Measurements from ENCODE around the gene COL13A1.

COL13A1 gene

GRCh38 chr10:69847458-69847857, 45.8 kb downstream of the COL13A1 start:
- DNase-seq (ENCODE audit: low spot score): no peak

- no peak for DNase-seq (ENCODE audit: low spot score)
Observed at GRCh38 chr10:69847883-69848282, 46.2 kb downstream of the COL13A1 start.

DNA sequence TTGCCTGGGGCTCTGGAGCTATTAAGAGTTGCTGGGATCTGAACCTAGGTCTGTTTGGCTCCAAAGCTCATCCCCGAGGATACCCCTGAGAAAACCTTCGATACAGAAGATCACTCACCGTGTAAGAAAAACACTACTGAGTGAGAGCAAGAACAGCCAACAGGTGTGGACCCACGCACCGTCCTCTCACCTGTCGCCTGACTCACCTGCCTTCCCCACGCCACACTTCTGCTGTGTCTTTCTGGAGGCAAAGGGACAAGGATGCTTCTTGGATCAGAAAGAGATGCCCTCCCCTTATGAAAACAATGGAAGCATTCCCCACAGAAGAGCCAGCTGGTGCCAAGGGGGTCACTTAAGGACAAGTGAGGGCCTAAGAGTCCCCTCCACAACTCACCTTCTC, 46.7 kb downstream of the COL13A1 start:
- DNase-seq (ENCODE audit: low spot score): no peak

DNA sequence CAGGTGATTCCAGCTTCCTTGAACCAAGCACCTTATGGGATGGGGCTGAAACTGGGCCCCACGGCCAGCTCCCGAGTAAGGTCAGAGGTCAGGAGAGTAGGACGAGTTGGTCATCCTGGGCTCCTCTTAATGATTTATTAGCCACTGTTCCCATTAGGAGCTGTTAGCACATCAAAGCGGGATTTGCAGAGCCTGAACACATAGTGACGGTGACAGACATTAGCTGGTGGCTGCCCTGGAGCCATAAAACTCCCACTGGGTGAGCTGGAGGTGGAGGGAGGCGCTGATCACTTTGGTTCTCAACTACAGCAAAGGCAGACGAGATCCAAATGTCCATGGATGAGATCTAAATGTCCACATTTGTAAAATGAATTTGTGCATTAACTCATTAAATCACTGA, 48.1 kb downstream of the COL13A1 start:
- no peak for DNase-seq (ENCODE audit: low spot score)

GRCh38 chr10:69850440-69850839, 48.7 kb downstream of the COL13A1 start:
- DNase-seq (ENCODE audit: low spot score): no peak

GRCh38 chr10:69851306-69851705, 49.6 kb downstream of the COL13A1 start:
- DNase-seq (ENCODE audit: low spot score): no peak

DNA sequence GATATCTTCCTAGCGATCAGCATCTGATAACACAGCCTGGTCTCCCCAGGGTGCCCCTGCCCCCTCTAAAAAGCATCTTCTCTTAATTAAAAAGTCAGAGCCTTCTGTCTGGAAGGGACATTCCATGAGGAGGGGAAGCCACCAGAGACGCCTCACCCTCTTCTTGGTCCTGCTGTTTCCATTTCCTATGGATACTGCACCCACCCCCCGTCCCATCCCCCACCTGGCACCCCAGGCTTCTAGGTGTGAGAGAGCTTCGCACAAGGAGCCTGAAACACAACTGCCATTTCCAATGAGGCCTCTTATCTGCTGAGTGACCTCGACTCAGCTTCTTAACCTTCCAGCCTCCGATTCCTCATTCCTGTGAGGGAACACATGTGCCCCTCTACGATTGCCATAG, 51.4 kb downstream of the COL13A1 start:
- no peak for DNase-seq (ENCODE audit: low spot score)

DNA sequence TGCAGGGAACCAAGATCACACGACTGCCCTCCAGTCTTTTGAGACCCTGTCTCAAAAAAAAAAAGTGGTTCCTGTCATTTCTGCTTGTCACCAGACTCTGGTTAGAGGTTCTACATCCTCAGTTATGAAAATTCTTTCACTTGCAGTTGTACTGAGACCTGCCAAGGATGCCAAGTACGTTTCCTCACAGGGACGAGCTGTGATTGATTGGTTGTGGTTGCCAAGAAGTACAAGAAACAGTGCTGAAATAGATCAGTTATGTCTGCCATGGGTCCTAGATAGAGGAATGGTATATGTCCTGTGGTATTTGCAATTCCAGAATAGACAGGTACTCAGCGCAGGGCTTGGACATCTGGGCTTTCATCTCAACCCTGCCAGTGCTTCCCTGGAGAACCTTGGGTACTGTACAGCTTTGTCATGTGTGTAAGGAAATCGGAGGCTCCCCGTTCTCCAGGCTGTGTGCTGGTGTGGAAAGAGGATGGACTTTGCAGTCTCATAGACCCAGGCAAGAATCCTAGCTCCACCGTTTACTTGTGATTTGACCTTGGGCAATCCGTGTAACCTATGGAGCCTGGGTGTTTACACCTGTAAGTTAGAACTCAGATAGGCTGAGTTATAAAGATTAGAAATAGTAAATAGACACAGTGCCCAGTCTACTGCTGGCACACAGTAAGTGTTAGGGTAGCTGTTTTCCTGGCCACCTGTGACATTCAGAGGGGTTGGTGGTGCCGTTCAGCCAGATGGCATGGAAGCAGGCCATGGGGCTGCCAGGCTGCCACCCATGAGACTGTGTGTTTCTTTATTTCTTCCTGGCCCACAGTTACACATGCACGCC, 53.0 kb downstream of the COL13A1 start:
- no peak for DNase-seq (ENCODE audit: low spot score)

GRCh38 chr10:69855346-69856111, 53.8 kb downstream of the COL13A1 start:
- no peak for DNase-seq (ENCODE audit: low spot score)

DNA sequence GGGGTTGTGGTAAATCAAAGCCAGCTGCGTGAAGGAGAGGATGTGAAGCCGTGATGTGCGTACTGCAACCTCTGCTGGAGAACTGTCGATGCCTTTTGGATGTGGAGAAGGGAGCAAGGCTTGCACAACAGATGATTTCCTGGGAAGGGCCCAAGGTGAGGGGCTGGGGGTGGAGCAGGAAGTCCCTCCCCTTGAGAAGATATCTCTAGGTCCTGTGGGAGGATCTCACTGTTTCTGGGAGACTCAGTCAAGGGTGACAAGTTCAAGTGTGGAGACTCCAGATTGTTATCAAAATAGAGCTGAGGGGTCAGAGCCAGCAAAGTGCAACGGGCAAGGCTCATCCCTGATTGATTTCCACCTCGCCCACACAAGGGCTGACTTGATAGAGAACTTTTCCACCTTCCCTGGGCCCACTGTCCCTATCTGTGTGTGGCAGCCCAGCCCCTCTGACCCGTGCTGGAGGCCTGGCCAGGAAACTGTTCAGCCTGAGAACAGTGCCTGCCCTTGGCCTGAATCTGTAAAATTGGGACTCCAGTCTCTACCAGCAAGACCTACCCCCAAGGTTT, 55.0 kb downstream of the COL13A1 start:
- no peak for DNase-seq (ENCODE audit: low spot score)

DNA sequence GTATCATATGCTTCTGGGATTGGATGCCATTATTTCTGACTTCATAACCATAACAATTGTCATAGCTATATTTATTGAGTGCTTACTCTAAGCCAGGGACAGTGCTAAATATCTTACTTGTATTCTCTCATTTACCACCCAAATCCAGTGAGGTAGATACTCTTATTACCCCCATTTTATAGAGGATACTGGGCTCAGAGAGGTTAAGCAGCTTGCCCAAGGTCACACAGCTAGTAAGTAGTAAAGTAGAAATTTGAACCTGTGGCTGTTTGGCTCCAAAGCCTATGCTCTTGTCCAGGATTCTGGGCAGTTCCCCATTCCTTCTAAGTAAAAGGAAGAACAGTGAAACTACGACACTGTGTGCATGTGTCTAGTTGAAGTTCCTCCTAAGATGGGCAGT, 56.5 kb downstream of the COL13A1 start:
- DNase-seq (ENCODE audit: low spot score): no peak

DNA sequence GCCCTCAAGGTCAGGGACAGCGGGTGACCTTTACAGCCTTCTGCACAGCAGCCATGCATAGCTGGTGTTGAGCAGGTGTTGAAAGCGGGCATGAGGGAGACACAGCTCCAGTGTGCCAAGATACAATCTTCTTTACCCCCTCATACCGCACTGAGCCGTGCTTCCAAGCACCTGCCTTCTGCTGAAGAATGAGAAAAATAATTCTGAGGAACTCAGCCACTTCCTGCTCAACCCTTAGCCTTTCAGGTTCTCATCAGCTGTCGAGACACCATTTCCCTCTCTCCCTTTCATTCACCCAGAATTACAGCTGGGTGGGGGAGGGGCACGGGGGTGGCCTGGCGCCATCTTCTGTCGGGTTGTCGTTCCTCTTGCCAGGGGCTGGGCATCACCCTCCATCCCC, 58.6 kb downstream of the COL13A1 start:
- DNase-seq (ENCODE audit: low spot score): no peak

- DNase-seq (ENCODE audit: low spot score): no peak
Observed at GRCh38 chr10:69861251-69862240, 59.8 kb downstream of the COL13A1 start.

DNA sequence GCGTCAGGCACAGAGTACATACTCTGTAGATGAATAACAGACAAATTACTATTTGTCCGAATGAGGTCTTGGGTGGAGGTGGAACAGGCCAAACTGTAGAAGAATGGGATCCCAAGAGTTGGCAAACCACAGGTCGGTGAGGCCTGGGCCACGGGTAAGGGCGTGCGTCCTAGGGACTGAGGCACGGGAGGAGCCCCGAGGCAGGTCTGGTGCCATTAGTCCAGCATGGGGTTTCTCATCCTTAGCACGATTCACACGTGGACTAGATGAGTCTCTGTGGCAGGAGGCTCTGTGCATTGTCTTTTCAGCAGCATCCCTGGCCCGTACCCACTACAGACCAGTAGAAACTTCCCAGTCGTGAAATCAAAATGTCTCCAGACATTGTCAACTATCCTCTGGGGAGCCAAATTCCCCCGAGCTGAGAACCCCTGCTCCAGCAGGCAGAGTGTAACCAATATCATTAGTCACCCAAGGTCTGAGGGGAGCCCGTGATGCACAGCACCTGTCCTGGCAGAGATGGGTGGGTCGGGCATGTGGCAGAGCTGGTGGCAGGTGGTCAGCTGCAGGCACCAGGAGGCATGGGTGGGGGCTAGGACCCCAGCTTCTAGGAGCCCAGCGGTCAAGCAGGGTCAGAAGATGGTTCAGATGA, 61.3 kb downstream of the COL13A1 start:
- DNase-seq (ENCODE audit: low spot score): no peak

DNA sequence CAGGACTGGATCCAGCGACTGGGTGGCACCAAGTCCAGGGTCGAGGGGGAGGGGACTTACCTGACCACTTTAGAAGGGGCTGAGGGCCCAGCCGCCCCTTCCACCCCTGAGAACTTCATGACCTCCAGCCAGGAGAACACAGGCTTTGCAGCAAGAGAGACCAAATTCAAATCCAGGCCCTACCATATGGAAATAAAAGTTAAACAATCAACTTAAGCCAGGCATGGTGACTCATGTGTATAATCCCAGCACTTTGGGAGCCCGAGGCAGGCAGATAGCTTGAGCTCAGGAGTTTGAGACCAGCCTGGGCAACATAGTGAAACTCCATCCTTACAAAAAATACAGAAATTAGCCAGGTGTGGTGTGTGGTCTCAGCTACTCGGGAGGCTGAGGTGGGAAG, 61.9 kb downstream of the COL13A1 start:
- DNase-seq (ENCODE audit: low spot score): no peak

DNA sequence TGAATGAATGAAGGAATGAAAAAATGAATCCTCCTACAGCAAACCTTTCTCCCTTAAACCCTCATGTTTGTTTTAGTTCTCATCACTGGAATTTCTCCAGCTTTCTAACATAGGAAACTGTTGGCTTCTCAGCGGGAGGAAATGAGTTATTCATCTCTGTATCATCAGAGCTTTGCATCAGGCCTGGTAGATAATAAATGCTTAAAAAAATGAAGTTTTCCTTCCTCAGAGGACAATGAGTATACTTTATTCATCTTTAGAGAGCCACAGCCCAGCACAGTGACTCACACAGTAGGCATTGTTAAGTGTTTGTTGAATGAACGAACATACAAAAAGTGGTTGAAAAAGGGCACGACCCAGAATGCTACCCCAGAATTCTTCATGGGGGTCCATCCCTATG, 62.6 kb downstream of the COL13A1 start:
- no peak for DNase-seq (ENCODE audit: low spot score)

DNA sequence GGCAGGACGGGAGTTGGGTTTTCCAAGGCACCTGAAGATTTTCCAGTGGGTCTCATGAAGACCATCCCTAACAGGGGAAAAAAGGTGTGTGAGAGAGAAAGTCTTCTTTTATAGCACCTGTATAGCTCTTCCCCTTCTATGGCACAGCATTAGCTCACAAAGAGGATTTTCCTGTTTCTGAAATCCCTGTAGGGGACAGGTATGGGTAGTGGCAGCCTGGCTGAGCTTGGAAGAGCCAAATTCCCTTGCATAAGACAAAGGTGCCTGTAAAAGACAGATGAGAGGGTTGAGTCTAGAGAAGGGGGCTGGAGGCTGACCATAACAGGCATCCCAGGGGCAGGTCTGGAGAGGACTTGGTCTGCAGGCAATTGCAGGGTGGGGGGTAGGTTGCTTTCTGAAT, 63.7 kb downstream of the COL13A1 start:
- DNase-seq (ENCODE audit: low spot score): no peak

DNA sequence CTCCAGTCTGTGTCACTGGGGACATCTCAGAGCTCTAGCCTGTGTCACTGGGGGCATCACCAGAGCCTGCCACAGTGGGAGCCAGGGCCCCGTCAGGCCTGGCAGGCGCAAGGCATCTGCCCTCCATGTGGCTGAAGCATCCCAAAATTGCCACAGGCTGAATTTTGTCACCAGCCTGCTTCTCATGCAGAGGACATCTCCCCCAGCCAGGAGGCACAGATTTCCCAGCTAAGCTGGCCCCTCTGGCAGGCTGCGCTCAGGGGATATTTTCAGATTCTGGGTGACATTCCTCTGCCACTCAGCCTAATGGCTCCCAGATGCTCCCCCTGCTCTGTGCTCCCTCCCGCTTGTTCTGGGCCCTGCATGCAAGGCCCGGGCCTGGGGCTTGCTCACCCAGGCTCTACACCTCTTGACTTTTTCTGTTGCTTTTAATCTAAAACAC, 64.6 kb downstream of the COL13A1 start:
- DNase-seq (ENCODE audit: low spot score): no peak

DNA sequence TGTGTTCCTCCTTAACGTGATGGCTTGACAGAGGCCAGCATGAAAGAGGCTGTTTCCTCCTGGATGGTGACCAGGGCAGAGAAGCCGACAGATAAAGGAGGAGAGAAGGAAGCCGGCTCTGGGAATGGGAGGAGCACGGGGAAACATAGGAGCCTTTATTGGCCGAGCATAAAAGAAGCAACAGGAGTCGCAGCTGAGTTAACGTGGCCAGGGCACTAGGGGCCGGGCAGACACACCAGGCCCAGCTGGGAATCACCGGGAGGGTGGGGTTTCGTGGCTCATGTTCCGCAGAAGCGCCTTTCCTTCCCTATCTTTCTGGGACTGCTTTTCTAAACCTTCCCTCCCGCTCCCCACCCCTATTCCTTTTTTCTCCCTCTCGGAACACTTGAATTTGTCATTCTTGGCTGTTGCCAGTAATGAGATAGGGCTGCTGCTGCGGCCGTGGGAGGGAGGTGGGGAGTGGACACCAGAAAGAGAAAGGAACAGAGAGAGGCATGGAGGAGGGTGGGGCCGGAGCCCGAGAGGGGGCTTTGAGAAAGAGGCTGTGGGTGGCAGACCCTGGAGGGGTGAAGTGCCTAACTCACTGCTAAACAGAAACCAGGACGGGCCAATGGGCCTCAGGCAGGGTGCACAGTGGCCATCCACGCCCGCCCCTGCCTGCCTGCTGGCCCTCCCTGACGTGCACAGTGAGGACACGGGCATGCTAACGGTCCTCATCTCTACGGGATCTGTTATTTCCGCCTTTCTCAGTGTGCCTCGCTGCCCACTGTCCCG, 65.2 kb downstream of the COL13A1 start:
- DNase-seq (ENCODE audit: low spot score): no peak

GRCh38 chr10:69867699-69868558, 66.2 kb downstream of the COL13A1 start:
- no peak for DNase-seq (ENCODE audit: low spot score)

Data from CD4-positive, alpha-beta T cell treated with Interleukin-15 for 4 hours (primary cell).